IMR-90 (cell line): Measurements from ENCODE around the gene ERICH2.

Experiments
- MAFK ChIP-seq: IDR thresholded peaks from 2 replicates; pipeline ENCODE4 v1.6.1; 2012; ENCODE audit warnings: low read depth, low read length, improper control_type of control experiment
- NFE2L2 ChIP-seq: fragments of 150-350 bp; IDR thresholded peaks from 2 replicates; pipeline ENCODE4 v1.6.1; 2016; ENCODE audit warnings: low read depth, mild to moderate bottlenecking, low read length
- POLR2A ChIP-seq: IDR thresholded peaks from 2 replicates; pipeline ENCODE4 v1.6.1; 2012; ENCODE audit warnings: mild to moderate bottlenecking, low read depth, low read length
- RAD21 ChIP-seq: IDR thresholded peaks from 2 replicates; pipeline ENCODE4 v1.6.1; 2012; ENCODE audit warnings: low read length, improper control_type of control experiment
- SMC3 ChIP-seq: fragments of 150-350 bp; IDR thresholded peaks from 2 replicates; pipeline ENCODE4 v1.6.1; 2016; ENCODE audit warnings: low read depth, mild to moderate bottlenecking, antibody characterized with exemption, low read length, moderate library complexity
- TF ChIP-seq, protein P1 (sequence below): conservative IDR thresholded peaks from 2 replicates; pipeline ENCODE4 v1.5.1; 2012; ENCODE audit warnings: mild to moderate bottlenecking, low read depth, low read length, improper control_type of control experiment

DNA sequence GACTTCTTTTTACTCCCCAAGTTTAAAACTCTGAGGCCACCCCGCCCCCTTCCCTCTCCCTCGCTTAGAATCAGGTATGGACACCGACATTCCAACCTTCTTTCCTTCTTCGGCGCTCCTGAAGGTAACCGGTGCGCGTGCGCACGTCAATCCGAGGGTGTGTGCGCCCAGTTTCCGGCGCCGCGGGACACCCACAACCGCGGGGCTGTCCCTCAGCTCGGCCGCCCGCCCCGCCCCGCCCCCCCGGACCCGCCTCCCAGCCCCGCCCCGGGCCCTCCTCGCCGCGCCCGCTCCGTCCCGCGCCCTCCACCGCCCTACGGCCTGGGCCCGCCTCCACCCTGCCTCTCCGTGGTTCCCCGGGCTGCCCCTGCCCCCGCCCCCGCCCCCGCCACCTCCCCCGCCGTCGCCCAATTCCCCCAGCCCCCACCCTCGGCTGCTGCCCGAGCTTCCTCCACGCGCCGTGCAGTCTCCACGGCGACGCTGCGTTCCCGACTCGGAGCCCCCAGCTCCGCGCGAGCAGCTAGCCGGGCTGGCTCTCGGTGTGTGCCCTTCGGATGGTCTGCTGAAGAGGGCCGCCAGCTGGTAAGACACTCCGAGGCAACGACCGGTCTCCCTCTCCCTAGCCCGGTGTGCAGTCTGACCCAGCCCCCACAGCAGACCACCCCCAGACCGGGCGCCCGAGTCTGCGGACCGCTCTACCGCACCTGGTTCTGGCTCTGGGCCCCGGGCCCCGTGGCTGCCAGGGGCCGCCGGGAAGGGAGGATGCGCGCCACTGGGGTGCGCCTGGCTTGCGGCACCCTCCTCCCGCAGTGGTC is 635 bp downstream of the ERICH2 start:
- TF ChIP-seq, protein P1, sequence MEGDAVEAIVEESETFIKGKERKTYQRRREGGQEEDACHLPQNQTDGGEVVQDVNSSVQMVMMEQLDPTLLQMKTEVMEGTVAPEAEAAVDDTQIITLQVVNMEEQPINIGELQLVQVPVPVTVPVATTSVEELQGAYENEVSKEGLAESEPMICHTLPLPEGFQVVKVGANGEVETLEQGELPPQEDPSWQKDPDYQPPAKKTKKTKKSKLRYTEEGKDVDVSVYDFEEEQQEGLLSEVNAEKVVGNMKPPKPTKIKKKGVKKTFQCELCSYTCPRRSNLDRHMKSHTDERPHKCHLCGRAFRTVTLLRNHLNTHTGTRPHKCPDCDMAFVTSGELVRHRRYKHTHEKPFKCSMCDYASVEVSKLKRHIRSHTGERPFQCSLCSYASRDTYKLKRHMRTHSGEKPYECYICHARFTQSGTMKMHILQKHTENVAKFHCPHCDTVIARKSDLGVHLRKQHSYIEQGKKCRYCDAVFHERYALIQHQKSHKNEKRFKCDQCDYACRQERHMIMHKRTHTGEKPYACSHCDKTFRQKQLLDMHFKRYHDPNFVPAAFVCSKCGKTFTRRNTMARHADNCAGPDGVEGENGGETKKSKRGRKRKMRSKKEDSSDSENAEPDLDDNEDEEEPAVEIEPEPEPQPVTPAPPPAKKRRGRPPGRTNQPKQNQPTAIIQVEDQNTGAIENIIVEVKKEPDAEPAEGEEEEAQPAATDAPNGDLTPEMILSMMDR, result no peak
- no peak for TF ChIP-seq NFE2L2
- no peak for TF ChIP-seq POLR2A
- no peak for TF ChIP-seq MAFK
- no peak for TF ChIP-seq SMC3
- TF ChIP-seq RAD21, result no peak
